Measurements from ENCODE around the gene PPP1R17. TPM values are rescaled to one million over a fixed set of nuclear protein-coding genes. Genes with fewer than 3 reads are reported as not detected.

PPP1R17 gene
- total and polyA plus RNA-seq, 8 donors: not detected

GRCh38 chr7:31710171-31710570 lies 23.2 kb downstream of the PPP1R17 start:
- Histone ChIP-seq H3K27ac (no peak overlapping the region), H3K4me3 (no peak overlapping the region), H3K36me3 (no peaks in the 10 kb centered on the region), H3K4me1 (no peaks in the 10 kb centered on the region), H3K9me3 (no peaks in the 10 kb centered on the region), H3K27me3 (no peaks in the 10 kb centered on the region)
- intact Hi-C loops (cut with DNase I): no loop called here
- no peak for DNase-seq
- TF ChIP-seq CTCF (IDR thresholded peaks at IDR 0.05): no peak
- WGBS, 2 donors: 81 to 85% methylated on average over 1 of the region's 1 CpG
- FAIRE-seq: no peak
- ATAC-seq: no peak

GRCh38 chr7:31716355-31716754 lies 29.3 kb downstream of the PPP1R17 start:
- 53 to 56% methylated on average over 1 of the region's 1 CpG for WGBS, 2 donors
- no peak for FAIRE-seq
- no peak for TF ChIP-seq CTCF (IDR thresholded peaks at IDR 0.05)

GRCh38 chr7:31720366-31720765 lies 33.4 kb downstream of the PPP1R17 start:
- TF ChIP-seq CTCF (IDR thresholded peaks at IDR 0.05): no peak
- ATAC-seq: no peak
- intact Hi-C loops (cut with DNase I): no loop called here
- Histone ChIP-seq H3K9me3 (no peaks in the 10 kb centered on the region), H3K4me1 (no peaks in the 10 kb centered on the region), H3K27ac (no peak overlapping the region), H3K27me3 (no peaks in the 10 kb centered on the region), H3K4me3 (no peak overlapping the region), H3K36me3 (no peaks in the 10 kb centered on the region)
- no peak for DNase-seq
- WGBS, 2 donors: 65 to 68% methylated on average over 8 of the region's 8 CpGs
- FAIRE-seq: no peak

More at GRCh38 chr7:31716355-31716754, 29.3 kb downstream of the PPP1R17 start:
- no peak overlapping the region for H3K4me3 ChIP-seq
- H3K27me3 ChIP-seq: no peaks in the 10 kb centered on the region
- H3K4me1 ChIP-seq: no peaks in the 10 kb centered on the region
- no peak overlapping the region for H3K27ac ChIP-seq
- DNase-seq: no peak
- intact Hi-C loops (cut with DNase I): no loop called here
- H3K36me3 ChIP-seq: no peaks in the 10 kb centered on the region
- H3K9me3 ChIP-seq: no peaks in the 10 kb centered on the region
- no peak for ATAC-seq

- FAIRE-seq (no peak), ATAC-seq (no peak), DNase-seq (no peak)
- no peaks in the 10 kb centered on the region for H3K27me3 ChIP-seq
- H3K36me3 ChIP-seq: no peaks in the 10 kb centered on the region
- H3K4me3 ChIP-seq: no peak overlapping the region
- no peak for TF ChIP-seq CTCF (IDR thresholded peaks at IDR 0.05)
- H3K27ac ChIP-seq: no peak overlapping the region
- 73 to 74% methylated on average over 3 of the region's 3 CpGs for WGBS, 2 donors
- no peaks in the 10 kb centered on the region for H3K9me3 ChIP-seq
- H3K4me1 ChIP-seq: no peaks in the 10 kb centered on the region
- intact Hi-C loops (cut with DNase I): no loop called here
Observed at GRCh38 chr7:31724696-31725095, 37.7 kb downstream of the PPP1R17 start.

- Histone ChIP-seq H3K4me3 (no peak overlapping the region), H3K36me3 (no peaks in the 10 kb centered on the region), H3K4me1 (no peaks in the 10 kb centered on the region), H3K27ac (no peak overlapping the region), H3K27me3 (no peaks in the 10 kb centered on the region), H3K9me3 (no peaks in the 10 kb centered on the region)
- intact Hi-C loops (cut with DNase I): no loop called here
- ATAC-seq: no peak
- whole genome bisulfite sequencing, 2 donors: 45 to 56% methylated on average over 3 of the region's 3 CpGs
- FAIRE-seq: no peak
- no peak for TF ChIP-seq CTCF (IDR thresholded peaks at IDR 0.05)
- no peak for DNase-seq
Observed at GRCh38 chr7:31729195-31729804, 42.3 kb downstream of the PPP1R17 start.

All from pancreas (tissue), 10 donors.